ENCODE data around the gene MPPED2. TPM values are rescaled to one million over a fixed set of nuclear protein-coding genes. Genes with fewer than 3 reads are reported as not detected.

Gene MPPED2
- total RNA-seq, 1 experiment from 2014 or later: 4.7 TPM

DNA sequence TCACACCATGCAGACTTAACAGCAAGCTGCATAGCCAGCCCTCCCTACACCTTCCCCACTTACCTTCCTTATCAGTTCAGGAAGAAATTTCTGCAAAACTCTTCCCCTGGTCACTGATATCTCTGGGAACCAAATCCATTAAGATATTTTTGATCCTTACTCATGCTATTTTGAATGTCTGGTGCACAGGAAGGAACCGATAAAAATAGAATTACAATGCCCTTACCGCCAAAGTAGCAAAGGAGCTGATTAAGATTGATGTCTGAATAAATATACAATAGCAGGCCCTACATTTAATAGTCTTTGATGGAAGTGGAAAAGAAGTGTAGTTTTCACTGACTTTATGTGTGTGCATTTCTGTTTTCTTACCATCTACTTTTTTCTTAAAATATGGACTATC is 117.3 kb downstream of the MPPED2 start:
- Histone ChIP-seq H4K20me1 (ENCODE audit: control insufficient read depth, insufficient read depth, insufficient read length) (no peaks in the 10 kb centered on the region), H3K23ac (ENCODE audit: insufficient read length, low read depth, low read length) (no peak overlapping the region), H3K9me3 (ENCODE audit: control insufficient read depth, low read depth, low read length) (no peaks in the 10 kb centered on the region), H3K23me2 (ENCODE audit: insufficient read length, low read depth, low read length, poor library complexity, severe bottlenecking) (no peaks in the 10 kb centered on the region), H3K4me2 (ENCODE audit: insufficient read depth, insufficient read length, low read length) (no peak overlapping the region), H2BK120ac (ENCODE audit: low read depth, low read length, poor library complexity, severe bottlenecking) (no peak overlapping the region), H3K27ac (ENCODE audit: insufficient read length, low read depth, low read length) (no peak overlapping the region), H3K18ac (ENCODE audit: insufficient read length, low read depth, low read length) (no peak overlapping the region), H3K9ac (ENCODE audit: extremely low read depth, insufficient read length, low read length) (no peak overlapping the region), H3K14ac (ENCODE audit: insufficient read depth, low read length) (no peak overlapping the region), H4K91ac (ENCODE audit: insufficient read length, low read depth, low read length) (no peak overlapping the region), H3K4me1 (ENCODE audit: insufficient read depth, low read length) (no peaks in the 10 kb centered on the region), H3K56ac (ENCODE audit: insufficient read length, low read depth, low read length) (no peak overlapping the region), H4K5ac (ENCODE audit: insufficient read length, low read depth, low read length) (no peak overlapping the region), H4K8ac (replicated peaks; ENCODE audit: insufficient read length, low read depth, low read length) (no peak overlapping the region), H3K79me1 (ENCODE audit: insufficient read depth, low read depth, low read length, poor library complexity, severe bottlenecking) (no peaks in the 10 kb centered on the region), H2BK12ac (ENCODE audit: insufficient read length, low read depth, low read length) (no peak overlapping the region), H3K79me2 (ENCODE audit: insufficient read depth, low read length) (no peaks in the 10 kb centered on the region), H2AFZ (ENCODE audit: low read length) (no peak overlapping the region), H3K27me3 (ENCODE audit: insufficient read depth, low read length) (no peaks in the 10 kb centered on the region), H2AK5ac (ENCODE audit: insufficient read length, low read length) (no peak overlapping the region), H2BK5ac (ENCODE audit: insufficient read length, low read length) (no peak overlapping the region), H3K4ac (ENCODE audit: low read depth, low read length) (no peak overlapping the region), H2BK15ac (ENCODE audit: low read depth, low read length) (no peak overlapping the region), H2BK20ac (ENCODE audit: low read depth, low read length, poor library complexity, severe bottlenecking) (no peak overlapping the region), H3T11ph (ENCODE audit: low read length) (no peak overlapping the region)
- WGBS (ENCODE audit: extremely low coverage, insufficient read length, low lambda C conversion rate): no CpG with 5 or more reads among the region's 2 CpGs
- TF ChIP-seq, protein P1, sequence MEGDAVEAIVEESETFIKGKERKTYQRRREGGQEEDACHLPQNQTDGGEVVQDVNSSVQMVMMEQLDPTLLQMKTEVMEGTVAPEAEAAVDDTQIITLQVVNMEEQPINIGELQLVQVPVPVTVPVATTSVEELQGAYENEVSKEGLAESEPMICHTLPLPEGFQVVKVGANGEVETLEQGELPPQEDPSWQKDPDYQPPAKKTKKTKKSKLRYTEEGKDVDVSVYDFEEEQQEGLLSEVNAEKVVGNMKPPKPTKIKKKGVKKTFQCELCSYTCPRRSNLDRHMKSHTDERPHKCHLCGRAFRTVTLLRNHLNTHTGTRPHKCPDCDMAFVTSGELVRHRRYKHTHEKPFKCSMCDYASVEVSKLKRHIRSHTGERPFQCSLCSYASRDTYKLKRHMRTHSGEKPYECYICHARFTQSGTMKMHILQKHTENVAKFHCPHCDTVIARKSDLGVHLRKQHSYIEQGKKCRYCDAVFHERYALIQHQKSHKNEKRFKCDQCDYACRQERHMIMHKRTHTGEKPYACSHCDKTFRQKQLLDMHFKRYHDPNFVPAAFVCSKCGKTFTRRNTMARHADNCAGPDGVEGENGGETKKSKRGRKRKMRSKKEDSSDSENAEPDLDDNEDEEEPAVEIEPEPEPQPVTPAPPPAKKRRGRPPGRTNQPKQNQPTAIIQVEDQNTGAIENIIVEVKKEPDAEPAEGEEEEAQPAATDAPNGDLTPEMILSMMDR (conservative IDR thresholded peaks at IDR 0.05): no peak
- Mint-ChIP-seq H3K4me1 (peaks cover 14 to 16% of the 10 kb centered on the region in 2 experiments), H3K4me3 (no peak overlapping the region), H3K9me3 (no peaks in the 10 kb centered on the region), H3K36me3 (ENCODE audit: insufficient read depth in 1 of 3, low read depth in 3 of 3) (peaks cover 0 to 2% (median 0%) of the 10 kb centered on the region in 3 experiments; a peak in 1 of 7 replicates), H3K27me3 (ENCODE audit: low read depth) (no peaks in the 10 kb centered on the region), H3K27ac (no peak overlapping the region)
- DNase-seq: no peak

Measured in H9 (cell line).